ENCODE data around the gene AKT2.

The AKT2 gene

GRCh38 chr19:40239415-40240226, 45.5 kb downstream of the AKT2 start:
- no peak for TF ChIP-seq MAX (IDR thresholded peaks at IDR 0.05; ENCODE audit: low read depth, low read length)
- no peak for TF ChIP-seq CTCF (IDR thresholded peaks at IDR 0.05; ENCODE audit: low read depth, low read length)
- TF ChIP-seq MYC (IDR thresholded peaks at IDR 0.05; ENCODE audit: low read depth, low read length), result no peak
- TF ChIP-seq POLR2A (IDR thresholded peaks at IDR 0.05; ENCODE audit: extremely low read depth, insufficient read length), result no peak
- DNase-seq (ENCODE audit: low read depth), result no peak
- no peak overlapping the region for H3K4me3 ChIP-seq (ENCODE audit: low read depth, low read length)

- H3K4me3 ChIP-seq (ENCODE audit: low read depth, low read length), result no peak overlapping the region
- DNase-seq (ENCODE audit: low read depth), result no peak
- no peak for TF ChIP-seq MAX (IDR thresholded peaks at IDR 0.05; ENCODE audit: low read depth, low read length)
- TF ChIP-seq POLR2A (IDR thresholded peaks at IDR 0.05; ENCODE audit: extremely low read depth, insufficient read length), result no peak
Measured at GRCh38 chr19:40238775-40239174, 46.4 kb downstream of the AKT2 start.

- no peak for TF ChIP-seq MYC (IDR thresholded peaks at IDR 0.05; ENCODE audit: low read depth, low read length)
- TF ChIP-seq MAX (IDR thresholded peaks at IDR 0.05; ENCODE audit: low read depth, low read length), result no peak
- TF ChIP-seq CTCF (IDR thresholded peaks at IDR 0.05; ENCODE audit: low read depth, low read length), result no peak
- no peak overlapping the region for H3K4me3 ChIP-seq (ENCODE audit: low read depth, low read length)
- DNase-seq (ENCODE audit: low read depth), result no peak
Measured at GRCh38 chr19:40237791-40238190, 47.4 kb downstream of the AKT2 start.

- no peak overlapping the region for H3K4me3 ChIP-seq (ENCODE audit: low read depth, low read length)
- DNase-seq (ENCODE audit: low read depth), result no peak
- TF ChIP-seq MYC (IDR thresholded peaks at IDR 0.05; ENCODE audit: low read depth, low read length), result no peak
- no peak for TF ChIP-seq POLR2A (IDR thresholded peaks at IDR 0.05; ENCODE audit: extremely low read depth, insufficient read length)
- TF ChIP-seq CTCF (IDR thresholded peaks at IDR 0.05; ENCODE audit: low read depth, low read length), result no peak
- no peak for TF ChIP-seq MAX (IDR thresholded peaks at IDR 0.05; ENCODE audit: low read depth, low read length)
Measured at GRCh38 chr19:40236366-40236765, 48.8 kb downstream of the AKT2 start.

- no peak overlapping the region for H3K4me3 ChIP-seq (ENCODE audit: low read depth, low read length)
- no peak for DNase-seq (ENCODE audit: low read depth)
- no peak for TF ChIP-seq POLR2A (IDR thresholded peaks at IDR 0.05; ENCODE audit: extremely low read depth, insufficient read length)
- no peak for TF ChIP-seq CTCF (IDR thresholded peaks at IDR 0.05; ENCODE audit: low read depth, low read length)
- TF ChIP-seq MYC (IDR thresholded peaks at IDR 0.05; ENCODE audit: low read depth, low read length), result no peak
- TF ChIP-seq MAX (IDR thresholded peaks at IDR 0.05; ENCODE audit: low read depth, low read length), result no peak
Measured at GRCh38 chr19:40236026-40236355, 49.2 kb downstream of the AKT2 start.

GRCh38 chr19:40235238-40236025, 49.7 kb downstream of the AKT2 start:
- TF ChIP-seq MYC (IDR thresholded peaks at IDR 0.05; ENCODE audit: low read depth, low read length), result no peak
- peak; percentile 20 for TF ChIP-seq CTCF (IDR thresholded peaks at IDR 0.05; ENCODE audit: low read depth, low read length)
- DNase-seq (ENCODE audit: low read depth), result no peak
- no peak overlapping the region for H3K4me3 ChIP-seq (ENCODE audit: low read depth, low read length)

All from NB4 (cell line).